Breast epithelium (tissue), 3 donors: Measurements from ENCODE around the gene TBC1D10A.

Source experiments
- POLR2A ChIP-seq: fragments of 450-650 bp; IDR thresholded peaks from one replicate; pipeline ENCODE4 v1.6.1; 2016; ENCODE audit warnings: antibody characterized with exemption, mild to moderate bottlenecking, moderate library complexity
- POLR2AphosphoS5 ChIP-seq, 3 donors: sonication (generic); formaldehyde crosslinking; IDR thresholded peaks; one replicate each; pipeline ENCODE4 v1.6.1; 2017; ENCODE audit warnings: antibody characterized with exemption in 3 of 3
- TF ChIP-seq, protein P1 (sequence below), 3 donors: fragments of 450-650 bp; IDR thresholded peaks; one replicate each; pipeline ENCODE4 v1.5.1; 2016 to 2017; ENCODE audit warnings: antibody characterized with exemption in 3 of 3, mild to moderate bottlenecking in 3 of 3, moderate library complexity in 3 of 3

DNA sequence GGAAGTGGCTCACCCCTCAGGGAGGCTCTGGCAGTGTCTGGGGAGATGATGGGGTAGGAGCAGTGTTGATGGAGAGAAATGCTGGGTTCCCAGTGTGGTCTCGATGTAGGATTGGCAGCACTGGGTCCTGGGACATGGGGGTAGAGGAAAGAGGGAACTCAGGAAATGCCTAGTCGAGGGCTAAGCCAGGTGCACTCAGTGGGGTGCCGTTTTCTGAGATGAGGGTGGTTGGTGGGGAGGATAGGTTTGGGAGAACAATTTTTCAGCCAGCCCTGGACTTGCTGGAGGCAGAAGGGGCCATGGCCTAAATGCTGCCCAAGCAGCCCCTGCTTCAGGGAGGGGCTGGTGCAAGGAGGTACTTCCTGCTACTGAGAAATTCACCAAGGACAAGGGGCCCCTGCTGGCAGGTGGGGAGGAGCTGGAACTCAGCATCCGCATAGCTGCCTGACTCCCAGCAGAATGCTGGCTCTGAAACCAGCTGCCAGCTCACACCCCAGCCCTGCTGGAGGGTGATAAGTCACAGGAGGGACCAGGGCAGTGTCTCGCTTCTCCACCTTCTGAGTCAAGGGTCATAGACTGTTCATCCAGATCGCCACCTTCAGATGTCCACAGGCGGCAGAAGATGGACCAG, 36.0 kb upstream of the TBC1D10A start:
- TF ChIP-seq, protein P1, sequence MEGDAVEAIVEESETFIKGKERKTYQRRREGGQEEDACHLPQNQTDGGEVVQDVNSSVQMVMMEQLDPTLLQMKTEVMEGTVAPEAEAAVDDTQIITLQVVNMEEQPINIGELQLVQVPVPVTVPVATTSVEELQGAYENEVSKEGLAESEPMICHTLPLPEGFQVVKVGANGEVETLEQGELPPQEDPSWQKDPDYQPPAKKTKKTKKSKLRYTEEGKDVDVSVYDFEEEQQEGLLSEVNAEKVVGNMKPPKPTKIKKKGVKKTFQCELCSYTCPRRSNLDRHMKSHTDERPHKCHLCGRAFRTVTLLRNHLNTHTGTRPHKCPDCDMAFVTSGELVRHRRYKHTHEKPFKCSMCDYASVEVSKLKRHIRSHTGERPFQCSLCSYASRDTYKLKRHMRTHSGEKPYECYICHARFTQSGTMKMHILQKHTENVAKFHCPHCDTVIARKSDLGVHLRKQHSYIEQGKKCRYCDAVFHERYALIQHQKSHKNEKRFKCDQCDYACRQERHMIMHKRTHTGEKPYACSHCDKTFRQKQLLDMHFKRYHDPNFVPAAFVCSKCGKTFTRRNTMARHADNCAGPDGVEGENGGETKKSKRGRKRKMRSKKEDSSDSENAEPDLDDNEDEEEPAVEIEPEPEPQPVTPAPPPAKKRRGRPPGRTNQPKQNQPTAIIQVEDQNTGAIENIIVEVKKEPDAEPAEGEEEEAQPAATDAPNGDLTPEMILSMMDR (IDR thresholded peaks at IDR 0.05) = no peak
- TF ChIP-seq POLR2A (no peak), POLR2AphosphoS5 (IDR thresholded peaks at IDR 0.05) (no peak)
